CD4-positive, CD25-positive, alpha-beta regulatory T cell (primary cell): ENCODE data around the gene ERC1. TPM values are rescaled to one million over a fixed set of nuclear protein-coding genes. Genes with fewer than 3 reads are reported as not detected.
"Not testable (repeated sequence)": the region's sequence is repeated elsewhere in the genome, so short reads cannot be mapped to it uniquely, and the experiment has no call there.

Experiments
- ATAC-seq, 2 donors: fragments of 150-1000 bp; cut with Tn5 transposase; one replicate each; pipeline ENCODE4 v1.10.0; 2021; ENCODE audit warnings: low read depth in 2 of 2, moderate number of reproducible peaks in 2 of 2, moderate library complexity in 1 of 2
- DNase-seq, 3 donors: peaks; one replicate each; pipeline versions ENCODE4 v3.0.0 to v3.0.0-alpha.2; 2012 to 2022; ENCODE audit warnings: mixed read lengths in 1 of 3
- H3K27ac ChIP-seq: one replicate; pipeline ENCODE4 v1.7.0; 2013; ENCODE audit warnings: mild to moderate bottlenecking, low read length; ENCODE audit not compliant: insufficient read depth, poor library complexity, severe bottlenecking
- H3K27me3 ChIP-seq: one replicate; pipeline ENCODE4 v1.7.0; 2013; ENCODE audit warnings: low read length; ENCODE audit not compliant: control insufficient read depth, insufficient read depth
- H3K36me3 ChIP-seq: one replicate; pipeline ENCODE4 v1.7.0; 2013; ENCODE audit warnings: mild to moderate bottlenecking, low read length, moderate library complexity; ENCODE audit not compliant: control insufficient read depth, insufficient read depth
- H3K4me1 ChIP-seq: 2 replicates; pipeline ENCODE4 v1.7.0; 2013; ENCODE audit warnings: mild to moderate bottlenecking, low read length; ENCODE audit not compliant: insufficient read depth, control insufficient read depth, poor library complexity, severe bottlenecking
- H3K4me3 ChIP-seq: one replicate; pipeline ENCODE4 v1.7.0; 2013; ENCODE audit warnings: low read depth, mild to moderate bottlenecking, low read length, moderate library complexity
- H3K9me3 ChIP-seq, 2 experiments: 1 replicate in 1 of 2; 2 replicates in 1 of 2; pipeline ENCODE4 v1.7.0; 2013; ENCODE audit warnings: low read length in 2 of 2, mild to moderate bottlenecking in 1 of 2, moderate library complexity in 1 of 2; ENCODE audit not compliant: control insufficient read depth in 2 of 2
- H3K27ac Mint-ChIP-seq, 3 donors: one replicate each; pipeline ENCODE4 v1.8.0; 2020 to 2022; ENCODE audit warnings: mild to moderate bottlenecking in 3 of 3, mixed read lengths in 3 of 3, moderate library complexity in 2 of 3
- H3K27me3 Mint-ChIP-seq: one replicate; pipeline ENCODE4 v1.8.0; 2022; ENCODE audit warnings: mild to moderate bottlenecking, mixed read lengths
- H3K36me3 Mint-ChIP-seq: one replicate; pipeline ENCODE4 v1.8.0; 2020; ENCODE audit warnings: mixed read lengths
- H3K4me1 Mint-ChIP-seq, 4 donors: one replicate each; pipeline ENCODE4 v1.8.0; 2020 to 2022; ENCODE audit warnings: mixed read lengths in 4 of 4, mild to moderate bottlenecking in 1 of 4
- H3K4me3 Mint-ChIP-seq, 4 donors: one replicate each; pipeline ENCODE4 v1.8.0; 2020 to 2022; ENCODE audit warnings: mild to moderate bottlenecking in 4 of 4, mixed read lengths in 4 of 4, moderate library complexity in 3 of 4
- H3K9me3 Mint-ChIP-seq, 7 donors: one replicate each; pipeline ENCODE4 v1.8.0; 2020 to 2022; ENCODE audit warnings: mixed read lengths in 7 of 7, mild to moderate bottlenecking in 3 of 7, moderate library complexity in 2 of 7
- polyA plus RNA-seq, 4 donors: library from polyadenylated mRNA; unstranded; fragments of 300-500 nt; fragmentation: Illumina TruSeq; gene quantifications; one replicate each; pipeline ENCODE4 v1.2.3, GENCODE V29; 2021
- total RNA-seq: library from RNA; stranded (reverse); gene quantifications from one replicate; pipeline ENCODE4 v1.2.3, GENCODE V29; 2022

Gene ERC1
- total and polyA plus RNA-seq, 5 donors from 2014 or later = 5.7 to 46.5 (median 7.6) TPM

DNA sequence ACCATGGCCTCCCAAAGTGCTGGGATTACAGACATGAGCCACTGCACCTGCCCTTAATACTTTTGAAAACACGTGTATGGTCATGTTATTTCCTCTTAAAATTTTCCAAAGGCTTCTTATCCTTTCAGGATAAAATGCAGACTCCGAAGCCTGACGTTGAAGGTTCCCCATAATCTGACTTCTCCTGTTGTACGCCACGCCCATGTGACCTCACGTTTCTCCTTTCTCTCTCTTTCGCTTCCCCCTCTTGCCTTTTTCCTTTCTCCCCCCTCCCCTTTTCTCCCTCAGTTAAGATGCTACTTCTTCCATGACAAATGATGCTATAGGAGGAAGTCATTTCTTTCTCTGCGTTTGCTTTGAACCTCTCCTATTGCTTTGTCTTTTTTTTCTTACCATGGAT, 337.4 kb downstream of the ERC1 start:
- no peaks in the 10 kb centered on the region for H3K27me3 Mint-ChIP-seq
- ATAC-seq (no peak), DNase-seq (no peak)
- Histone ChIP-seq H3K4me3 (no peak overlapping the region), H3K27ac (no peak overlapping the region), H3K4me1 (no peaks in the 10 kb centered on the region), H3K36me3 (peaks cover 3% of the 10 kb centered on the region), H3K27me3 (no peaks in the 10 kb centered on the region), H3K9me3 (no peaks in the 10 kb centered on the region)
- peaks cover 20% of the 10 kb centered on the region for H3K36me3 Mint-ChIP-seq
- no peak overlapping the region for H3K4me3 Mint-ChIP-seq
- H3K27ac Mint-ChIP-seq = no peak overlapping the region
- no peaks in the 10 kb centered on the region for H3K9me3 Mint-ChIP-seq
- peaks cover 0 to 12% (median 8%) of the 10 kb centered on the region in 4 donors for H3K4me1 Mint-ChIP-seq

DNA sequence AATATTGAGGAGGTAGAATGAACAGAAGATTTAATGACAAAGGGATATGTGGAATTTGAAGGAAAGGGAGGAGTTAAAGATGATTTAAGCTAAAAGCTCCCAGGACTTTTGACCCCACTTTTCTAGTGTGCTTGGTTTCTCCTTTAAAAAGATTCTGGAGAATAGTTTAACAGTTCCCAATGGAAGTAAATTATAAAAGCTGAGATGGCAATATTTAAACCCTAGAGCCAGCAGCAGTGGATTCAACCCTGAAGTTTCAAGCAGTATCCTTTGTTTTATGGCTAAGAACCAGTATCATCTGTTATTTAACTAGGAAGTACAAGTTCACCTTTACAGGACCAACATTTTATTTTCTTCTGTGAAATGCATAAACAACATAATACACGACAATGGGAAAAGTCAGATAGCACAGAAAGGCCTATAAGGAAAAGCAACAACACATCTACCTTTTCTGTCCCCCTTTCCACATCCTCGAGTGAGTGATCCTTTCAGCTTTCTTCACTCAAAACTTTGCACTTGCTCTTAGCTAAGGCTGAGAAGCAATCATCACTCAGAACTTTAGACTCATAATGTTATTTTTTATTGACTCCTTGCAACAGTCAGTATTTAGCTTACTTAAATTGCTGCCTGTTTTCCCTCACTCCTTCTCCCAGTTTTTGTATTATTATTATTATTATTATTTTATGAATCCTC, 338.9 kb downstream of the ERC1 start:
- no peak overlapping the region for H3K27ac ChIP-seq
- peaks cover 0 to 2% (median 0%) of the 10 kb centered on the region in 7 donors for H3K9me3 Mint-ChIP-seq

DNA sequence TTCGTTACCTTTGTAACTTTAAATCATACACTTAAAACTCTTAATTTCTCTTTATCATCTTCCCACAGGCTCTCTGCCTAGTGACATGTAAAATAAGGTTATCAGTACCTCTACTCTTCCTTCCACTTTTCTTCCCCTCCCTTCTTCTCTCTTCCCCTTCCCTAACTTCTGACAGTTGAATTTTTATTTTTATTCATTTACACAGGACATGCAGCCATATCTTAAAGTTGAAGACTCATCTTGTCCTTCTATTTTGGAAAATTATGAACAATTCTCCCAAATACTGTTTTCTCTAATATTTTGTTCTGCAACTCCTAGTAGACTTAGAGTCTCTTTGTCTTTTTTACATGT, 339.4 kb downstream of the ERC1 start:
- Mint-ChIP-seq H3K36me3 (peaks cover 30% of the 10 kb centered on the region), H3K9me3 (peaks cover 0 to 2% (median 0%) of the 10 kb centered on the region in 7 donors), H3K4me1 (peaks cover 0 to 15% (median 6%) of the 10 kb centered on the region in 4 donors), H3K27ac (no peak overlapping the region), H3K27me3 (no peaks in the 10 kb centered on the region), H3K4me3 (no peak overlapping the region)
- no peaks in the 10 kb centered on the region for H3K4me1 ChIP-seq
- peaks cover 3% of the 10 kb centered on the region for H3K36me3 ChIP-seq
- no peak for ATAC-seq
- H3K27ac ChIP-seq = no peak overlapping the region
- DNase-seq = no peak
- no peaks in the 10 kb centered on the region for H3K9me3 ChIP-seq
- no peak overlapping the region for H3K4me3 ChIP-seq
- H3K27me3 ChIP-seq = no peaks in the 10 kb centered on the region

More for the DNA sequence above, 338.9 kb downstream of the ERC1 start:
- no peak overlapping the region for H3K4me3 ChIP-seq
- peaks cover 30% of the 10 kb centered on the region for H3K36me3 Mint-ChIP-seq
- H3K27me3 Mint-ChIP-seq = no peaks in the 10 kb centered on the region
- ATAC-seq (no peak), DNase-seq (no peak)
- no peak overlapping the region for H3K4me3 Mint-ChIP-seq
- H3K9me3 ChIP-seq = no peaks in the 10 kb centered on the region
- H3K4me1 Mint-ChIP-seq = peaks cover 0 to 15% (median 6%) of the 10 kb centered on the region in 4 donors
- H3K27me3 ChIP-seq = no peaks in the 10 kb centered on the region
- no peak overlapping the region for H3K27ac Mint-ChIP-seq
- no peaks in the 10 kb centered on the region for H3K4me1 ChIP-seq
- H3K36me3 ChIP-seq = peaks cover 3% of the 10 kb centered on the region

DNA sequence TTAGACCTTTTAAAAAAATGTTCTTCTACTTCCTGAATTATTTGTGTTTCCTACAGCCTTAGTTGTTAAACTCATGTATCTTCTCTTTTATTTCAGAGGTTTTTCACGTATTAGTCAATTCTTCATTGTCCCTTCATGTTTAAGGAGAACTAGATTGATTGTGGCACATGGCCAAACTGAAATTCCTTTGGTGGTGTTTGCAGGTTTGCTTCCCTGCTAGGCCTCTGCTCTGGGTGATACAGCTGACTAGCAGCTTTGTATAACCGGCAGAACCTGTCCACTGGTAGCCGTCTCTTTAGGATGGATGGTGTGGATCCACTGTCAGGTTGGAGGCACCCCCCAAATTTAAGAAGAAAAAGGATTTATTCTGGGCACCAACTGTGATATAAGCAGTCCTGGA, 341.3 kb downstream of the ERC1 start:
- Histone ChIP-seq H3K4me1 (no peaks in the 10 kb centered on the region), H3K36me3 (peaks cover 3% of the 10 kb centered on the region), H3K27me3 (no peaks in the 10 kb centered on the region), H3K27ac (no peak overlapping the region), H3K4me3 (no peak overlapping the region), H3K9me3 (no peaks in the 10 kb centered on the region)
- H3K27me3 Mint-ChIP-seq = no peaks in the 10 kb centered on the region
- peaks cover 0 to 11% (median 7%) of the 10 kb centered on the region in 4 donors for H3K4me1 Mint-ChIP-seq
- H3K36me3 Mint-ChIP-seq = peaks cover 28% of the 10 kb centered on the region
- no peak overlapping the region for H3K27ac Mint-ChIP-seq
- no peak overlapping the region for H3K4me3 Mint-ChIP-seq
- H3K9me3 Mint-ChIP-seq = peaks cover 0 to 2% (median 0%) of the 10 kb centered on the region in 7 donors
- DNase-seq = no peak
- no peak for ATAC-seq

DNA sequence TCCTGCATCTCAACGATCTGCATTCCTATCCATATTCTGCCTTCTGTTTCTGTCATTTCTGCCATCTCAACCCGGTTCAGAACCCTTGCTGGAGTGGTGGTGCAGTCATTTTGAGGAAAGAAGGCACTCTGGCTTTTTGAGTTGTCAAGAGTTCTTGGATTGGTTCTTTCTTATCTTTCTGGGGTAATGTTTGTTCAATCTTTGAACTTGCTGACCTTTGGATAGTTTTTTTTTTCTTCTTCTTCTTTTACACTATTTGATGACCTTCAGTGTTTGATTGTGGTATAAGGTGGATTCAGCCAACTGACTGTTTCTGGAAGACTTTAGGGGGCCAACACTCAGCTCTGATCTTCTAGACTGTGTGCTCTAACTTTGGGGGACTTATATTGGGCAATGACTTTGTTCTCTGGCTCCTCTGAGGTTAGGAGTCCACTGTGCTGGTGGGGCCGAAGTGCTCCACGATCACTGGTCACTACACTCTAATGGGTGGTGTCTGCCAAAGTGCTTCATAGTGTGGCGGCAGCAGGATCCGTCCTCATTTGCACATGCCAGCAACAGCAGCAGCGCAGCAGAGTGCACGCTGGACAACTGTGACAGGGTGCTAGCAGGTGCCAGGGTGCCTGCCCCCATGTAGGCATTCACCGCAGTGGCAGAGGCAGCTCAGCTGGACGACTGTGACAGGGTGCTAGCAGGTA, 347.6 kb downstream of the ERC1 start:
- no peak overlapping the region for H3K27ac Mint-ChIP-seq
- DNase-seq (no peak), ATAC-seq (no peak)
- H3K4me1 ChIP-seq = no peaks in the 10 kb centered on the region
- no peaks in the 10 kb centered on the region for H3K27me3 Mint-ChIP-seq
- H3K27ac ChIP-seq = no peak overlapping the region
- no peaks in the 10 kb centered on the region for H3K27me3 ChIP-seq
- no peaks in the 10 kb centered on the region for H3K9me3 ChIP-seq
- peaks cover 0 to 19% (median 7%) of the 10 kb centered on the region in 4 donors for H3K4me1 Mint-ChIP-seq
- no peak overlapping the region for H3K4me3 Mint-ChIP-seq
- H3K36me3 Mint-ChIP-seq = peaks cover 18% of the 10 kb centered on the region
- no peak overlapping the region for H3K4me3 ChIP-seq
- peaks cover 0 to 2% (median 0%) of the 10 kb centered on the region in 7 donors for H3K9me3 Mint-ChIP-seq
- H3K36me3 ChIP-seq = no peaks in the 10 kb centered on the region

DNA sequence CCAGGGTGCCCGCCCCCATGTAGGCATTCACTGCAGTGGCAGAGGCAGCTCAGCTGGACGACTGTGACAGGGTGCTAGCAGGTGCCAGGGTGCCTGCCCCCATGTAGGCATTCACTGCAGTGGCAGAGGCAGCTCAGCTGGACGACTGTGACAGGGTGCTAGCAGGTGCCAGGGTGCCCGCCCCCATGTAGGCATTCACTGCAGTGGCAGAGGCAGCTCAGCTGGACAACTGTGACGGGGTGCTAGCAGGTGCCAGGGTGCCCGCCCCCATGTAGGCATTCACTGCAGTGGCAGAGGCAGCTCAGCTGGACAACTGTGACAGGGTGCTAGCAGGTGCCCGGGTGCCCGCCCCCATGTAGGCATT, 348.1 kb downstream of the ERC1 start:
- not testable (repeated sequence) for H3K27me3 Mint-ChIP-seq, H3K9me3 ChIP-seq, H3K4me3 ChIP-seq, H3K9me3 Mint-ChIP-seq, H3K27me3 ChIP-seq, H3K4me3 Mint-ChIP-seq, H3K27ac ChIP-seq, H3K4me1 ChIP-seq, DNase-seq, H3K27ac Mint-ChIP-seq, H3K36me3 ChIP-seq, ATAC-seq
- peaks cover 0 to 20% (median 4%) of the 10 kb centered on the region in 4 donors for H3K4me1 Mint-ChIP-seq
- H3K36me3 Mint-ChIP-seq = peaks cover 15% of the 10 kb centered on the region

DNA sequence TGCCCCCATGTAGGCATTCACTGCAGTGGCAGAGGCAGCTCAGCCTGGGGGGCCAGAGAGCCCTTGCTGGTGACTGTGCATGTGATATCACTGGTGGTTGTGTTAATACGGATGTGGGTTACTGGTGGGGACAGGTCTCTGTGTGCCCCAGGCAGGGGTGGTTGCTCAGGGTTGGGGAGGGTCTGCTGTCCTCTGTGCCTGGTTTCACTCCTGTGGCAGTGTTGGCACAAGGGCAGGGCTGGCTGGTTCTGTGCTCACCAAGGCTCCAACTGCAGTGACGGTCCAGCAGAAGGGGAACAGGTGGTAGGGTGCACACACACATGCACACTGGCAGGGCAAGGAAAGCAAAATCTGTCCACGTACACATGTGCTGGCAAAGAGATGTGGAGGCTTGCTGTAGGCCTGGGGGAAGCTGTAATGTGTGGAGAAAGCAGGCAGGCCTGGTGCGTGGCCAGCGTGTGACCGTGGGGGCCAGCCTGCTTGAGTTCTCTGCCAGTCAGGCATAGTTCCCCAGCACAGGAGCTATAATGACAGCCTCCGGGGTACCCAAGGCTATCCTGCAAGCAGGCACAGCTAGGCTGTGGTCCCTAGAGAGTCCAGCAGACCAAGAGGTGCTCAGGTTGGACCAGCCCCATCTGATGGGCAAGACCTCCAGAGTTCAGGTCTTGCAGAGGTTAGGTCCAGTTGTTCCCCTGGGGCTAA, 348.7 kb downstream of the ERC1 start:
- Histone ChIP-seq H3K4me3 (no peak overlapping the region), H3K27ac (no peak overlapping the region), H3K36me3 (no peaks in the 10 kb centered on the region), H3K27me3 (no peaks in the 10 kb centered on the region), H3K9me3 (no peaks in the 10 kb centered on the region), H3K4me1 (no peaks in the 10 kb centered on the region)
- H3K27ac Mint-ChIP-seq = no peak overlapping the region
- peaks cover 0 to 21% (median under 1%) of the 10 kb centered on the region in 4 donors for H3K4me1 Mint-ChIP-seq
- no peak for ATAC-seq
- H3K36me3 Mint-ChIP-seq = peaks cover 12% of the 10 kb centered on the region
- H3K4me3 Mint-ChIP-seq = no peak overlapping the region
- no peaks in the 10 kb centered on the region for H3K27me3 Mint-ChIP-seq
- H3K9me3 Mint-ChIP-seq = peaks cover 0 to 2% (median 0%) of the 10 kb centered on the region in 7 donors
- no peak for DNase-seq
